Stimulated activated CD8-positive, alpha-beta memory T cell treated with anti-CD3 and anti-CD28 coated beads, Interleukin-2, amount 100 ng/mL, for 1 hour (primary cell): ENCODE results near the gene SLC27A2.
"Not testable (repeated sequence)": the region's sequence is repeated elsewhere in the genome, so short reads cannot be mapped to it uniquely, and the experiment has no call there.

Experiments used
- DNase-seq, 2 donors: peaks; one replicate each; pipeline ENCODE4 v3.0.0-alpha.2; 2020; ENCODE audit warnings: low read depth in 2 of 2

Gene SLC27A2

DNA sequence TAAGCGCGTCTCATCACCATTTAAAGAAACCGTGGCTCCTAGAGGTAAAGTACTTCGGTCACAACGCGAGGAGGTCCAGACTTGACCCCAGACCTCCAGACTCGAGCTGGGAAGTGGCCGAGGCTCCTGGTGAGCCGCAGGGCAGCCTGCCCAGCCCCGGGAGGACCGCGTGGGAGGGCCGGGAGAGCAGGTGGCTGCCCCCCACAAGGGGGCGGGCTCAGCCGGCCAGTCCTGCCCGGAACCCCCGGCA is at the start of gene SLC27A2:
SLC27A2 (plus strand) TSS at position 228 of the 250 bp plus-strand sequence. CDS start 232 bp downstream, outside the sequence.
- no peak for DNase-seq

DNA sequence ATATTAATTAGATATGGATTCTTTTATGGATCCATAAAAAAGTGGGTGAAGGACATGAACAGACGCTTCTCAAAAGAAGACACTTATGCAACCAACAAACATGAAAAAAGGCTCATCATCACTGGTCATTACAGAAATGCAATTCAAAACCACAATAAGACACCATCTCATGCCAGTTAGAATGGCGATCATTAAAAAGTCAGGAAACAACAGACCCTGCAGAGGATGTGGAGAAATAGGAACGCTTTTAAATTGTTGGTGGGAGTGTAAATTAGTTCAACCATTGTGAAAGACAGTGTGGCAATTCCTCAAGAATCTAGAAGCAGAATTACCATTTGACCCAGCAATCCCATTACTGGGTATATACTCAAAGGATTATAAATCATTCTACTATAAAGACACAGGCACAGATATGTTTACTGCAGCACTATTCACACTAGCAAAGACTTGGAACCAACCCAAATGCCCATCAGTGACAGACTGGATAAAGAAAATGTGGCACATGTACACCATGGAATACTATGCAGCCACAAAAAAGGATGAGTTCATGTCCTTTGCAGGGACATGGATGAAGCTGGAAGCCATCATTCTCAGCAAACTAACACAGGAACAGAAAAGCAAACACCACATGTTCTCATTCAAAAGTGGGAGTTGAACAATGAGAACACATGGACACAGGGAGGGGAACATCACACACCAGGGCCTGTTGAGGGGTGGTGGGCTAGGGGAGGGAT is 49.6 kb upstream of the SLC27A2 start:
- not testable (repeated sequence) for DNase-seq

DNA sequence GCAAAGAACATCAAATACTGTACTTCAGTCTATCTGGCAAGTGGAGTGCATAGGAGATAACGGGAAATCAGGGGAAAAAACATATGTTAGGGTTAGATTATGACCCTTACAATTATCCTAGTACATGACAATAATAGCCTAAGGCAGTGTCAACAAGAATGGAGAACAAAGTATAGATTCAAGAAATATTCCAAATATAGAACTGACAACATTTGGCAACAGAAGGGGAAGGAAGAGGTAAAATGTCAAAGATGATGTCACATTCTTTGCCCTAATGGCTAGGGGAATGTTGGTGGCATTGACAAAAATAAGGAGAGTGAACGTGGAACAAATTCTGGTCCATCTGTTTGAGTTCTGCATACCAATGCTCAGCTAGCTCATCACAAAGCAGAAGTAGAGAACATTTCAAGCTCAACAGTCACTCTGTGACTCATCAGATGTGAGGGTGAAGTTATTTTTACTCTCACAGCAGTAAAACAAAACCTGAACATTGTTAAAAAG is 47.4 kb upstream of the SLC27A2 start:
- DNase-seq = no peak

DNA sequence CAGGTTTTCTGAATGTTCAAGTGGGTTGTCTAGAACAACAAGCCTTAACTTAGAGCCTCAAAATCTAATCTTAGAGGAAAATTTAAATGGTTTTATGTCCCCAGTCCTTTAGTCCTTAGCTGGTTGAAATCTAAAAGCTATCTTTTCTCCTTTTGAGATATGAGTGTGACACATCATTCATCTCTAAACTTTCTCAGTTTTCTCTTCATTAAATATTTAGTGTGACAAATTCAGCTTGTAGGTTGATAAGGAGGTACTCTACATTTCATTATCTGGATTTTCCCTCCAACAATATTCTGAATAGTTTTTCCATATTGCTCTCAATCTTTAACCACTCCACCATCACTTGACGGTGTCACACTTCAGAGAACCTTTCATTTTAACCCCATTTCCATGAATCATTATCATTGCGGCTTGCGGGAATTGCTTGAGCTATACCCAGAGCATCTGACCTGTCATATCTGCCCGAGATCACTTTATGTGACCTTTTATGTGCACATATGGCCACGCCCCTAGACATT is 46.9 kb upstream of the SLC27A2 start:
- DNase-seq = no peak

DNA sequence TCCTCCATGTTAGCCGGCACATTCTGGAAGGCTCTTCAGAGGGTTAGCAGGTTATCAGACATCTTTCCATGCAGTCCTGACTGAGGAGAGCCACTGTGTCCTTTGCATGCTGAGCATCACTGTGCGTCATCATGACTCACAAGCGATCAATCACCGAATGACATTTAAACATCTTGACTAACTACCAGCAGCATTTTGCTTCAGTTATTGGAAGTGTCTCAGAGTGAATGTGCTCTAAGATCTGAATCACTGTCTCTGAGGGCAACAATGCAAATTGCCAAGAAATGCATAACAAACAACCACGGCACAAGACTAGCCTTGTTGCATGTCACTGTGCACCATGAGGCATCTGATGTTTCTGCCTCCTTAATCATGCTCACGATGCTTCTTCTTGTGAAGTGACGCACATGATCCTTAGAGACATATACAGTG is 44.6 kb upstream of the SLC27A2 start:
- no peak for DNase-seq

DNA sequence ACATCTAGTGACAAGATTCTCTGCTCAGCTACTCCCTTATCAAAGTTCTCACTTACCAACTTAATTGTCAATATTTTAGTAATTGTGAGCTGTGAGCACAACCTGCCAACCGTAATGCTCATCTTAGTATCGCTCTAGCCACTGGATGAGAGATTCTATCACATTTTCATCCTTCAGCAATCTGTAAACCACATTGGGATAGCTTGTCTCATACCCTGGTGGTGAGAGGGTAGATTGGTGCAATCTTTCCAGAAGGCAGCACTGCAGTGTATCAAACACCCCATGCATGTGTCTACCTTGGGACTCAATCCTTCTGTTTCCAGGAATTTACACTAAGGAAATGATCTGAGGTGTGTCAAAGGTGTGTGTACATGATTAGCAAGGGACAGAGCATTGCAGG is 44.1 kb upstream of the SLC27A2 start:
- no peak for DNase-seq

DNA sequence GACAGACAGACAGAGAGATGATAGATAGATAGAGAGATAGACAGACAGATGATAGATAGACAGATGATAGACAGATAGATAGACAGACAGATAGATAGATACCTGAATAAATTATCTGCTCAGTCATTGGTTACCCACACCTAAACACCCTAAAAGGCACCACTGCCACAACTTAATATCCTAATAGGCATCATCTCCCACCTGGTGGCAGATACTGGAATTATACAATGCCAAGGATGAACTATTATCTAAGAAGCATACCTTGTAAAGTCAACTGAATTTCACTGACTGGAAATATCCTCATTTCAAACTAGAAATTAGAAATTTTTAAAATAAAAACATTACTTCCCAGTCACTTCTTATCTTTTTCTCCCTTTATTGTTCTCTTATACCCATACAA is 43.6 kb upstream of the SLC27A2 start:
- no peak for DNase-seq

DNA sequence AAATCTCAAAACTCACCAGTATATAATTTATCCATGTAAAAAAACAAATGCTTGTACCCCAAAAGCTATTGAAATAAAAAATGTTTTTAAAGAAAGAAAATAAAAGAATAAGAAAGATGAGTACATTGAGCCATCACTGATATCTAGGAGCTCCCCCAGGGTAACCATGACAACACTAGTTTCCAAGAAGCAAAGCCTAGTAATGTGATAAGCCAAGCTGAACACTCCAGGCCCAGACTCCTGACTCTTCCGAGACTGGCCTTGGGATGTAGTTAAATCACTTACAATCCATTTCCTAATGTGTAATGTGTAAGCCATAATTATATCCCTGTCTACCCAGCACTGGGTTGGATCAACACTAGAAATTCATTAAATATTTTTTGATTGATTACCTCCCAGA is 41.9 kb upstream of the SLC27A2 start:
- DNase-seq = no peak

DNA sequence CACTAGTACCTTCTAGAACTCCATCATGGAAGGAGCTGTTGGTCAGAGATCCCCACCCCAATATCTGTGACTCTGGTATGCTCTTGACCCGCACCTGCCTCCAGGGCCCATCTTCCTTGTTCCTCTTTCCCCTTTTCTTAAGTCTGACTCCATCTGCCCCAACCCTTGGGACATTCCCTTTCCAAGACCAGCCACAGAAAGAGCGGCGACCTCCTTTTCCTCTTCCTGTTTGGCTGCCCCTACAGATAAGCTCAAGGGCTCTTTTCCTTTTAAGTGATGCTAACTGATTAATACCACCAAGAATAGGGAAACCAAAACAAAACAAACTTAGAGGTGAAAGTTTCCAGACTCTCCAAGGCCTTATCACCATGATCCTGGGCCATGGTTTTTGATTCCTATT is 41.0 kb upstream of the SLC27A2 start:
- DNase-seq = no peak

DNA sequence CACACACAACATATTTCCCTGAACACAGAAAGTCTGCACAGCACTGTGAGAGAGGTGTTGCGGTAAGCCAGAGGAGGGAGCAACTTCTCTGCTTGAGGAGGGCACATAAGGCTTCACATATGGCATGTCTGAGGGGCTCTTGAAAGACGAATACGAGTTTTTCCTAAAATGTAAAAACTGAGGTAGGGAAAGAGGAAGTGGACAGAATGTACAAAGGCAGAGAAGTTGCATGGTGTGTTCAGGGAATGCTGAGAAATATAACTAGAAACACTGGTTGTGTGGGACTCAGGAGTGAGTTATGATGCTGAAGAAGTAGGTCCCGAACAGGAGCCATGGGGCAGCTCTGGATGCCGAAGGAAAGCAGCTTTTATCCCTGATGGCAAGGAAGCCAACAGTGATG is 40.1 kb upstream of the SLC27A2 start:
- DNase-seq = no peak

DNA sequence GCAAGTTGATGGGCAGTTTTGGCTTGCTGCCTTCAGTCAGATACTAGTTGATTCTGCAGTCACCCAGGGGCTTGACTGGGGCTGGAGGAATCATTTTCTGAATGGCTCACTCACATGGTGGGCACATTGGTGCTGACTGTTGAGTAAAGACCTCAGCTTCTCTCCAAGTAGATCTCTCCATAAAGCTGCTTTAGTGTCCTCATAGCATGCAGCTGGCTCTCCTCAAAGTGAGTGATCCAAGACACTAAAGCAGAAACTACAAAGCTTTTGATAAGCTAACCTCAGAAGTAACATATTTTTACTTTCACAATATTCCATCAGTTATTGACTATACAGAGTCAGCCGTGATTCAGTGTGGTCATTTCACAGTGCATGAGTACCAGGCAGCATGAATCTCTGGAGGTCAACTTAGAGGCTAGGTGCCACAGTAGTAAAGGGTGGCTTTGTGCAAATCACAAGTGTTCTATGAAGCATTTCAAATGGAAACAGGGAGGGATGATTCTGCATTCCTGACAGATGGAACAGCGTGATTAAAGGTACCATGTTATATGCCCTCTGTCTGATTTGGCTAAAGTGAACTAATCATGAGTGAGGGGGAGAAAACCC is 38.6 kb upstream of the SLC27A2 start:
- DNase-seq = no peak

DNA sequence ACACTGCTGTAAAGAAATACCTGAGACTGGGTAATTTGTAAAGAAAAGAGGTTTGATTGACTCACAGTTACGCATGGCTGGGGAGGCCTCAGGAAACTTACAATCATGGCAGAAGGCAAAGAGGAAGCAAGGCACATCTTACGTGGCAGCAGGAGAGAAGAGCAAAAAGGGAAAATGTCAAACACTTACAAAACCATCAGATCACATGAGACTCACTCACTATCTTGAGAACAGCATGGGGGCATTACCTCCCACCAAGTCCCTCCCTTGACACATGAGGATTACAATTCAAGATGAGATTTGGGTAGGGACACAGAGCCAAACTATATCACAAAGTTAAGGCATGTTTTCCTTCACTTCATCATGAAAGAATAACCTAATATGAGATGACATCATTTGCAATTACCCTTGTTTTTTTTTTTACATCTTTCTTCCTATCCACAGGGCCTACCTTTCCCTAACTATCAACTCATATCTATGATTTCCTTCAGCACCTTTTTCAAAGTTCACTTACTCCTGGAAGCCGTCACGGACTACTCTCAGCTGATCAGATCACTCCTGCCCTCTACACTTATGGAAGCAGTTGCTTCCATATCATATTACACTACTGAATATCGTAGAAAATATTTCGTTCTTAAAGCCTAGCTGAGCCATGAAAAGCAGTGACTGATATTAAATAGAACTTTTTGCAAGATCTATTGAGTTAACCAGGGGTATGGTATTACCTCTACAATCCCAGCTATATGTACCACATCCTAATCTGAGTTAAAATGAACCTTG is 37.5 kb upstream of the SLC27A2 start:
- DNase-seq = no peak

DNA sequence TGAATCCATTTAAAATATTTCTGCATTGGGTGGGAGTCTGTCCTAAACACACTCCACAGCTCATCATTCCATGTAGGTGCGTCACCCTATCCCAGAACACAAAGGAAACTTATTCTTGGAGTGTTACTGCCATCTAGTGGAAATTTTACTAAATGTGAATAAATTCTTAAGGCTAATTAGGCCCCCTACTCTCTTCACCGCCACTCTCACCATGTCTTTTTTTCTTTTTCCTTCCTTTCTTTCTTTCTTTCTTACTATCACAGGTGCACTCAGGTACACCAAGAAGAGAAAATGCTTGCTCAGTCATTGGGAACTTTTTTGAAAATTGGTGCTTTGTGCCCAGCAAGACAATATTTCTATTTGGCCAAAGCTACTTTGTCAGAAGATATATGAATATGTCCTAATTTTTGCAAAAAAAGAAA is 36.5 kb upstream of the SLC27A2 start:
- DNase-seq = no peak

DNA sequence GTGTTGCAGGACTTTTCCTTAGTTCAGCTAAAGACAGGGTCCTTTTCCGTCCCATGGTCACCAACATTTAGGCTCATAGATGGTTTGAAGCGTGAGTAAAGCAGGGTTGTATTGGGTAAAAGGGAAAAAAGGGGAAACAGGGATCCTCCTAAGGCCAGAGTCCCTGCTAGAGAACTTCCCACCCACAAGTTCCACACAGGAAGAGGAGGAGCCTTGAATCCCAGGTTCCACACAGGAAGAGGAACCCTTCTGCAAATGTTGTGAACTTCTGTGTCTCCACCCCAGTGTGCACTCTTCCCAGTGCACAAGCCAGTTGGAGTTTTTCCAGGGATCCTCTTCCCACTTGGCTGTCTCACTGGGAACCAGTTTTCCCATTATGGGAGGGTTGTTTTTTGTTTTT is 35.4 kb upstream of the SLC27A2 start:
- DNase-seq = no peak

DNA sequence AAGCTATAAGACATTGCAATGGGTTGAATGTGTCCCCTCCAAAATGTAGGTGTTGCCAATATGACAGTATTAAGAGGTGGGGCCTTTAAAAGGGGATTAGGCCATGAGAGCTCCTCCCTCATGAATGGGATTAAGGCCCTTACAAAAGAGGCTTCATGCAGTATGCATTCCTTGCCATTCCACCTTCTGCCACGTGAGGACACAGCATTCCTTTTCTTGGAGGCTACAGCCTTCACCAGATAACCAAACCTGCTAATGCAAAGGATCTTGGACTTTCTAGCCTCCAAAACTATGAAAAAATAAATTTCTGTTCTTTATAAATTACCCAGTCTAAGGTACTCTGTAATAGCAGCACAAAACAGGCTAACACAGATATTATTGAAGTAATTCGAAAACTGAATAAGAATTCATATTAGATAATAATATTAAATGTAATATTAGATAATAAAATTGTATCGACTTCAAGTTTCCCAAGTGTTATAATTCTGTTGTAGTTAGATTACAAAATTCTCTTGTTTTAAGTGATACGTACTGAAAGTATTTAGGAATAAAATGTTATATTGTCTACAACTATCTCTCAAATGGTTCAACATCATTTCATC is 33.5 kb upstream of the SLC27A2 start:
- no peak for DNase-seq

DNA sequence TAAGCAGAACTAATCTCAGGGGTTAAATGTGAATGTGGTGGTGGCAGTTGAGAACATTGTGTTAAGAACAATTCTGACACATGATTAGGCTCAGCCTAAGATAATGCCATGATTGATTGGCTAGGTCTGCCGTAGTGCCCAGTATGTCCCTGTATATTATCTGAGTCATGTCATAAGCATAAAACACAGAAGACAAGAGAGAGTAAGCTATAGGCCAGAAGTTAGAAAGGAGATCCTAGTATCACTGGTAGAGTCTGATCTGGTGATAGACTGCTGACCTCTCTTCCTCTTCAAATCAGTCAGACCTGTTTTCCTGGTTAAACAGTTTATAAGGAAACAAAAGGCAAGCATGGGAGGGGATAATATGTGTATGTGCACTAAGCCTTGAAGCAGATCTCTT is 32.9 kb upstream of the SLC27A2 start:
- DNase-seq = no peak

DNA sequence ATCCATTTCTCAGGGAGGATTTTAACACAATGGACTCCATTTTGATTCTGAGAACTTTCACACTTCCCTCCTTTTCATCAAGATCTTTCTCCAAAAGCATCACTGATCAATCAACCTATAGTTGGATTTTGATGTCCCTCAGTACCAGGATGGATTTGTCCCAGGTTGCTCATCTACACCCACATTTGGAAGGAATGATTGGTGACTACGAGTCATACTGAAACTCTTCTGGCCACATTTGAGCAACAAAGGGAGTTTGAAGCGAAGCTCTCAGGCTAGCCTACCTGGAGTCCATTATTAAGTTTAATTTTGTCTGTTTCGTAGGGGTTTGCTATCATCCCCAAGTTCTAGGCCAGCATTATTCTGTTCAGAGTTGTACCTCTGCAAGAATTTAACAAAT is 31.6 kb upstream of the SLC27A2 start:
- DNase-seq = no peak

DNA sequence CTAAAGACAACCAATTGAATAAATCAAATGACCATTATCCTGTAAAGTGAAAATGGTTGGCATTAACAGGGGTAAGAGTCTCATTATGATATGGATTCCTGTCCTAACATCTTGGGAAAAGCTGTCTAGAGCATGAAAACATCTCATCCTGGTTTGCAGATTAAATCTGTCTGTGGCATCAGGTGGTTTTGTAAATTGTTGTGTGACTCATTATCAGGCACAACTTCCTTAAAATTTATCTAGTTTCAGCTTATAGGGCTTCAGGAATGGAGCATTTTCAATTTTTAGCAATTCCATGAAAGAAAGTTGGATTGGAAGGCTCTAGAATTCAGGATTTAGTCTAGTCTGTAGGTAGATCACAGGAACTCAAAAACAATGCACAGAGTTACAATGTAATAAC is 31.1 kb upstream of the SLC27A2 start:
- no peak for DNase-seq

DNA sequence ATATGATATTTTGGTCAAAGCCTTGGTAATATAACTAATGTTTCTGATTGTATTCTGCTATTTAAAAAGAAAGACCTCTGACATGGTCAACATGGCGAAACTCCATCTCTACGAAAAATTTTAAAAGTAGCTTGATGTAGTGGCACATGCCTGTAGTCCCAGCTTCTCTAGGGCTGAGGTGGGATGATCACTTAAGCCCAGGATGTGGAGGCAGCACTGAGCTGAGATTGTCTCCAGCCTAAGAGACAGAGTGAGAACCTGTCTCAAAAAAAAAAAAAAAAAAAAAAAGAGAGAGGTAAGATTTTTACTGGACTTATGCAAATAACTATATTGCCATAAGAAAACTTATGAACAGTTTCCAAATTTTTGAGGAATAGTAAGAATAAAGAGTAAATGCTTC is 30.5 kb upstream of the SLC27A2 start:
- no peak for DNase-seq

DNA sequence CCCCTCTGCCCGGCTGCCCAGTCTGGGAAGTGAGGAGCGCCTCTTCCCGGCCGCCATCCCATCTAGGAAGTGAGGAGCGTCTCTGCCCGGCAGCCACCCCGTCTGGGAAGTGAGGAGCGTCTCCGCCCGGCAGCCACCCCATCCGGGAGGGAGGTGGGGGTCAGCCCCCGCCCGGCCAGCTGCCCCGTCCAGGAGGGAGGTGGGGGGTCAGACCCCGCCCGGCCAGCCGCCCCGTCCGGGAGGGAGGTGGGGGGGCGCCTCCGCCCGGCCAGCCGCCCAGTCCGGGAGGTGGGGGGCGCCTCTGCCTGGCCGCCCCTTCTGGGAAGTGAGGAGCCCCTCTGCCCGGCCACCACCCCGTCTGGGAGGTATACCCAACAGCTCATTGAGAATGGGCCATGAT is 23.8 kb upstream of the SLC27A2 start:
- not testable (repeated sequence) for DNase-seq

DNA sequence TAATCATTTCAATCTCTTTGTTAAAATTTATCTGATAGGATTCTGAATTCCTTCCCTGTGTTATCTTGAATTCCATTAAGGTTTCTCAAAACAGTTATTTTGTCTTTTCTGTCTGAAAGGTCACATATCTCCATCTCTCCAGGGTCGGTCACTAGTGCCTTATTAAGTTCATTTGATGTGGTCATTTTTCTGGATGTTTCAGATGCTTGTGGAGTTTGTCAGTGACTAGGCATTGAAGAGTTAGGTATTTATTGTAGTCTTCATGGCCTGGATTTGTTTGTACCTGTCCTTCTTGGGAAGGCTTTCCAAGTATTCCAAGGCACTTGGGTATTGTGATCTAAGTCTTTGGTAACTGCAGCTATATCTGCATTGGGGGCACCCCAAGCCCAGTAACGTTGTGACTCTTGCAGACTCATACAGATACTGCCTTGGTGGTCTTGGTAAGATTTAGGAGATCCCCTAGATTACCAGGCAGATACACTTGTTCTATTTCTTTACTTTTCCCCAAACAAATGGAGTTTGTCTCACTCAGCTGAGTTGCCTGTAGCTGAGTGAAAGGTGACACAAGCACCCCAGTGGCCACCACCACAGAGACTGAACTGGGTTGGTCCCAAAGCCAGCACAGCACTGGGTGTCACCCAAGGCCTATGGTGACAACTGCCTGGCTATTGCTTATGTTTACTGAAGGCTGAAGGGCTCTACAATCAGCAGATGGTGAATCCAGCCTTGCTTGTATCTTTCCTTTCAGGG is 18.9 kb upstream of the SLC27A2 start:
- DNase-seq = no peak
